Fibroblast of lung (primary cell): Measurements from ENCODE around the gene SLC35E1. TPM values are rescaled to one million over a fixed set of nuclear protein-coding genes. Genes with fewer than 3 reads are reported as not detected.

Experiments
- DNase-seq, 2 donors: peaks; one replicate each; pipeline versions ENCODE4 v3.0.0 to v3.0.0-alpha.2; 2010; ENCODE audit warnings: low read depth in 2 of 2
- H2AFZ ChIP-seq: 2 replicates; pipeline ENCODE4 v1.5.1; 2012; ENCODE audit warnings: low read length, control low read depth, inconsistent platforms
- H3K27ac ChIP-seq: 2 replicates; pipeline ENCODE4 v1.5.1; 2011; ENCODE audit warnings: low read length, control low read depth; ENCODE audit not compliant: insufficient read depth
- H3K27me3 ChIP-seq: 2 replicates; pipeline ENCODE4 v1.5.1; 2011; ENCODE audit warnings: mild to moderate bottlenecking, low read length; ENCODE audit not compliant: control insufficient read depth, insufficient read depth
- H3K36me3 ChIP-seq: 2 replicates; pipeline ENCODE4 v1.5.1; 2011; ENCODE audit warnings: low read length; ENCODE audit not compliant: control insufficient read depth, insufficient read depth
- H3K4me1 ChIP-seq: 2 replicates; pipeline ENCODE4 v1.5.1; 2011; ENCODE audit warnings: low read length; ENCODE audit not compliant: control insufficient read depth, insufficient read depth; ENCODE audit errors: extremely low read depth
- H3K4me2 ChIP-seq: 2 replicates; pipeline ENCODE4 v1.5.1; 2011; ENCODE audit warnings: low read length, control low read depth; ENCODE audit not compliant: insufficient read depth; ENCODE audit errors: extremely low read depth
- H3K4me3 ChIP-seq, 4 experiments: fragments of 200-600 bp in 1 of 4; sonication (generic) in 1 of 4; replicated peaks in 1 of 4; 2 replicates each; pipeline ENCODE4 v1.5.1; 2011 to 2016; ENCODE audit warnings: low read length in 4 of 4, low read depth in 3 of 4, mild to moderate bottlenecking in 3 of 4, control low read depth in 2 of 4, inconsistent platforms in 1 of 4, mixed read lengths in 1 of 4; ENCODE audit not compliant: insufficient read depth in 1 of 4; ENCODE audit errors: control extremely low read depth in 1 of 4
- H3K79me2 ChIP-seq: 2 replicates; pipeline ENCODE4 v1.5.1; 2012; ENCODE audit warnings: mild to moderate bottlenecking, low read length, inconsistent platforms; ENCODE audit not compliant: control insufficient read depth, insufficient read depth
- H3K9ac ChIP-seq: 2 replicates; pipeline ENCODE4 v1.5.1; 2011; ENCODE audit warnings: mild to moderate bottlenecking, low read length, control low read depth; ENCODE audit not compliant: insufficient read depth
- H3K9me3 ChIP-seq: 2 replicates; pipeline ENCODE4 v1.5.1; 2012; ENCODE audit warnings: low read depth, low read length; ENCODE audit not compliant: control insufficient read depth, insufficient read depth
- H4K20me1 ChIP-seq: 2 replicates; pipeline ENCODE4 v1.5.1; 2011; ENCODE audit warnings: low read length; ENCODE audit not compliant: control insufficient read depth, insufficient read depth; ENCODE audit errors: extremely low read depth
- CTCF ChIP-seq, 2 donors: IDR thresholded peaks in 1 of 2; conservative IDR thresholded peaks in 1 of 2; 1 replicate in 1 of 2; 2 replicates in 1 of 2; pipeline ENCODE4 v1.5.1; 2011 to 2012; ENCODE audit warnings: low read length in 2 of 2, control low read depth in 1 of 2, inconsistent platforms in 1 of 2, low read depth in 1 of 2, mild to moderate bottlenecking in 1 of 2
- EZH2 ChIP-seq: IDR thresholded peaks from 2 replicates; pipeline ENCODE4 v1.5.1; 2012; ENCODE audit warnings: low read length, control low read depth, mild to moderate bottlenecking; ENCODE audit errors: missing control alignments
- polyA plus RNA-seq, 2 donors: library from polyadenylated mRNA; depleted of rRNA in 1 of 2; stranded (reverse) in 1 of 2; unstranded in 1 of 2; fragments of >200 nt; gene quantifications; 2 replicates each; pipeline ENCODE4 v1.2.1, GENCODE V29; 2011 to 2012; ENCODE audit warnings: missing spikeins in 1 of 2
- total RNA-seq: library from RNA; depleted of rRNA; stranded (reverse); fragments of >200 nt; gene quantifications from 2 replicates; pipeline ENCODE4 v1.2.1, GENCODE V29; 2014

The SLC35E1 gene
- total and polyA plus RNA-seq, 2 donors (not counting 1 experiment from before 2014, with no cell fraction given), result 19.0 to 36.1 TPM

- no peak overlapping the region for H2AFZ ChIP-seq
- no peak for DNase-seq
- H3K9ac ChIP-seq, result no peak overlapping the region
- H4K20me1 ChIP-seq, result no peaks in the 10 kb centered on the region
- no peak overlapping the region for H3K4me3 ChIP-seq
- H3K79me2 ChIP-seq, result peaks cover 96% of the 10 kb centered on the region
- TF ChIP-seq EZH2, result no peak
- no peak for TF ChIP-seq CTCF (conservative IDR thresholded peaks at IDR 0.05 in 1 of 2, IDR thresholded peaks at IDR 0.05 in 1 of 2; ENCODE audit: low read depth in 1 of 2, low read length in 2 of 2)
- H3K4me1 ChIP-seq, result peaks cover 6% of the 10 kb centered on the region
- no peaks in the 10 kb centered on the region for H3K27me3 ChIP-seq
- H3K36me3 ChIP-seq, result no peaks in the 10 kb centered on the region
- no peak overlapping the region for H3K4me2 ChIP-seq
- H3K27ac ChIP-seq, result no peak overlapping the region
- H3K9me3 ChIP-seq, result no peaks in the 10 kb centered on the region
Measured at GRCh38 chr19:16615808-16616207, 43.6 kb upstream of the SLC35E1 start.

- Histone ChIP-seq H4K20me1 (no peaks in the 10 kb centered on the region), H3K27ac (no peak overlapping the region), H3K9me3 (no peaks in the 10 kb centered on the region), H3K4me2 (no peak overlapping the region), H3K36me3 (no peaks in the 10 kb centered on the region), H3K4me1 (peaks cover 6% of the 10 kb centered on the region), H3K9ac (no peak overlapping the region), H3K4me3 (no peak overlapping the region), H3K27me3 (no peaks in the 10 kb centered on the region), H3K79me2 (peaks cover 93% of the 10 kb centered on the region), H2AFZ (no peak overlapping the region)
- TF ChIP-seq CTCF (conservative IDR thresholded peaks at IDR 0.05 in 1 of 2, IDR thresholded peaks at IDR 0.05 in 1 of 2; ENCODE audit: low read depth in 1 of 2, low read length in 2 of 2) (no peak), EZH2 (no peak)
- DNase-seq, result no peak
Measured at GRCh38 chr19:16614941-16615340, 42.7 kb upstream of the SLC35E1 start.

GRCh38 chr19:16613841-16614240, 41.6 kb upstream of the SLC35E1 start:
- H2AFZ ChIP-seq, result no peak overlapping the region
- no peaks in the 10 kb centered on the region for H3K27me3 ChIP-seq
- DNase-seq, result no peak
- H4K20me1 ChIP-seq, result no peaks in the 10 kb centered on the region
- no peak overlapping the region for H3K27ac ChIP-seq
- no peaks in the 10 kb centered on the region for H3K9me3 ChIP-seq
- no peaks in the 10 kb centered on the region for H3K36me3 ChIP-seq
- H3K9ac ChIP-seq, result no peak overlapping the region
- TF ChIP-seq EZH2 (no peak), CTCF (conservative IDR thresholded peaks at IDR 0.05 in 1 of 2, IDR thresholded peaks at IDR 0.05 in 1 of 2; ENCODE audit: low read depth in 1 of 2, low read length in 2 of 2) (no peak)
- peaks cover 4% of the 10 kb centered on the region for H3K4me1 ChIP-seq
- no peak overlapping the region for H3K4me3 ChIP-seq
- H3K79me2 ChIP-seq, result peaks cover 91% of the 10 kb centered on the region
- H3K4me2 ChIP-seq, result no peak overlapping the region
